ENCODE results near the gene ANAPC10. TPM values are rescaled to one million over a fixed set of nuclear protein-coding genes. Genes with fewer than 3 reads are reported as not detected.

ANAPC10 gene
- total RNA-seq, 1 donor from 2014 or later, result 21.0 TPM

DNA sequence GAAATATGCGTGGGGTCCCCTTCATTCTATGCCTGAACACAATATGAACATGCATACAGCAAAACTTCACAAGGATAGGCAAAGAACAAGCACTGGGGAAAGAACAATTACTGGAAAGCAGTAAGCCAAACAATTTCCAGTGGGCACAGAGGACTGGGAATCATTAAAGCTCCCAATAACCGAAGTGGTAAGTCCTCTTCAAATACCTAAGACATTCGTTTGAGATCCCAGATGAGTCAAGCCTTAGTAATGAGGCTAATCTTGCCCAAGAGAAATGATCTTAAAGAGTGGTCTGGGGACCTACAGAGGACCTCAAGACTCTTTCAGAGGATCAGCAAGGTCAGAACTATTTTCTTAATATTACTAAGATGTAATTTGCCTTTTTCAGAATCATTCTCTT is 28.6 kb downstream of the ANAPC10 start:
- H3K36me3 Mint-ChIP-seq, result peaks cover 14% of the 10 kb centered on the region
- no peaks in the 10 kb centered on the region for H3K27me3 Mint-ChIP-seq
- TF ChIP-seq, protein P1, sequence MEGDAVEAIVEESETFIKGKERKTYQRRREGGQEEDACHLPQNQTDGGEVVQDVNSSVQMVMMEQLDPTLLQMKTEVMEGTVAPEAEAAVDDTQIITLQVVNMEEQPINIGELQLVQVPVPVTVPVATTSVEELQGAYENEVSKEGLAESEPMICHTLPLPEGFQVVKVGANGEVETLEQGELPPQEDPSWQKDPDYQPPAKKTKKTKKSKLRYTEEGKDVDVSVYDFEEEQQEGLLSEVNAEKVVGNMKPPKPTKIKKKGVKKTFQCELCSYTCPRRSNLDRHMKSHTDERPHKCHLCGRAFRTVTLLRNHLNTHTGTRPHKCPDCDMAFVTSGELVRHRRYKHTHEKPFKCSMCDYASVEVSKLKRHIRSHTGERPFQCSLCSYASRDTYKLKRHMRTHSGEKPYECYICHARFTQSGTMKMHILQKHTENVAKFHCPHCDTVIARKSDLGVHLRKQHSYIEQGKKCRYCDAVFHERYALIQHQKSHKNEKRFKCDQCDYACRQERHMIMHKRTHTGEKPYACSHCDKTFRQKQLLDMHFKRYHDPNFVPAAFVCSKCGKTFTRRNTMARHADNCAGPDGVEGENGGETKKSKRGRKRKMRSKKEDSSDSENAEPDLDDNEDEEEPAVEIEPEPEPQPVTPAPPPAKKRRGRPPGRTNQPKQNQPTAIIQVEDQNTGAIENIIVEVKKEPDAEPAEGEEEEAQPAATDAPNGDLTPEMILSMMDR (conservative IDR thresholded peaks at IDR 0.05), result no peak
- H3K9me3 Mint-ChIP-seq, result no peaks in the 10 kb centered on the region
- no peak overlapping the region for H3K27ac Mint-ChIP-seq
- no peak for DNase-seq (ENCODE audit: extremely low spot score, unreplicated experiment)
- no peak overlapping the region for H3K4me3 Mint-ChIP-seq
- H3K4me1 Mint-ChIP-seq (ENCODE audit: unreplicated experiment), result peaks cover 10% of the 10 kb centered on the region

DNA sequence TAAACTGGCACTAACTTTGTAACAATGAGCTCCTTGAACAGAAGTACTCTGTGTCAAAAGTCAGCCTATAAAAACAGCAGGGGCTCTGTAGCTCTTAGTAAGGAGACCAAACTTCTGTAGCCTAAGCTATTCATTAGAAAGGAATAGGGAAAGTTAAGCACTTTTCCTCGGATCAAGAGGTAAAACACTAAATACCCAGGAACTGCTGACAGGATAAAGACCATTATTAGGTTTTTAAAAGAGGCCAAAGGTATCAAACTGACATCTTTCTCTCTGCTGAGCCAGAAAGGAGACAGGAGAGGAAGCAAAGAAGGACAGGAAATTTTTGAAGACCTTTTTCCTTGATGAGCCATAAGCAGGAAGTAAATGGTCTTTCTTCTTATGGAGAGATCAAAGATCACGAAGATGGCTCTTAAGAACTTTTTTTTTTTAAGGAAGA is 31.9 kb downstream of the ANAPC10 start:
- TF ChIP-seq, protein P1 (conservative IDR thresholded peaks at IDR 0.05), result no peak
- Mint-ChIP-seq H3K27ac (no peak overlapping the region), H3K27me3 (no peaks in the 10 kb centered on the region), H3K9me3 (no peaks in the 10 kb centered on the region), H3K36me3 (peaks cover 29% of the 10 kb centered on the region), H3K4me3 (peak overlapping the region; percentile 29), H3K4me1 (ENCODE audit: unreplicated experiment) (peaks cover 15% of the 10 kb centered on the region)
- DNase-seq (ENCODE audit: extremely low spot score, unreplicated experiment), result no peak

DNA sequence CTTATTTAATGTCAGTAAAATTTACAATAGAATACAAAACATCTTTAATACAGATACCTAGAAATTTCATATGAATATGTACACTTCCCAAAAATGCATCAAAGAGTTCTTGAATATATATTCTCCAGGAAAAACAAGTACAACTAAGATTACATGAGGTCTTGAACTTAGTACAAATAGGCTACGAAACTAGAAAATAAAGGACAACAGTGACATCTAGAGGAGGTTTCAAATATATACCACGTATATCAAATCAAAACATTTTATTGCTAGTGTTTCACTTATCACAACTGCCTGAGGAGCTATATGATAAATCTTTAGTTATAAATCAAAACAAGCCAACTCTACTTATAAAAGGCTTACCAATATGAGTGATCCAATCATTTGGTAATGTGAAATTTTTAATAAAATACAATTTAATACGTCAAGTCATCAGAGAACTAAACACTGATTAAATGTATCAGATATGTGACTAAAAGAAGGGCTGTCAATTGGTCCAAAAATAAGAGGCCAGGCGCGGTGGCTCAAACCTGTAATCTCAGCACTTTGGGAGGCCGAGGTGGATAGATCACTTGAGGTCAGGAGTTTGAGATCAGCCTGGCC is 36.6 kb downstream of the ANAPC10 start:
- TF ChIP-seq, protein P1 (conservative IDR thresholded peaks at IDR 0.05), result peak; percentile 82
- Mint-ChIP-seq H3K4me3 (no peak overlapping the region), H3K27ac (no peak overlapping the region), H3K9me3 (no peaks in the 10 kb centered on the region), H3K4me1 (ENCODE audit: unreplicated experiment) (peaks cover 13% of the 10 kb centered on the region), H3K36me3 (peaks cover 20% of the 10 kb centered on the region), H3K27me3 (no peaks in the 10 kb centered on the region)
- no peak for DNase-seq (ENCODE audit: extremely low spot score, unreplicated experiment)

GRCh38 chr4:145058256-145058655 is 39.7 kb downstream of the ANAPC10 start:
- TF ChIP-seq, protein P1 (conservative IDR thresholded peaks at IDR 0.05), result no peak
- Mint-ChIP-seq H3K27me3 (no peaks in the 10 kb centered on the region), H3K9me3 (no peaks in the 10 kb centered on the region), H3K4me3 (no peak overlapping the region), H3K4me1 (ENCODE audit: unreplicated experiment) (peaks cover 6% of the 10 kb centered on the region), H3K27ac (no peak overlapping the region), H3K36me3 (peaks cover 21% of the 10 kb centered on the region)
- no peak for DNase-seq (ENCODE audit: extremely low spot score, unreplicated experiment)

GRCh38 chr4:145056325-145057130 is 41.5 kb downstream of the ANAPC10 start:
- Mint-ChIP-seq H3K9me3 (no peaks in the 10 kb centered on the region), H3K27ac (no peak overlapping the region), H3K4me3 (no peak overlapping the region), H3K36me3 (peaks cover 14% of the 10 kb centered on the region), H3K27me3 (no peaks in the 10 kb centered on the region), H3K4me1 (ENCODE audit: unreplicated experiment) (peaks cover 5% of the 10 kb centered on the region)
- TF ChIP-seq, protein P1 (conservative IDR thresholded peaks at IDR 0.05), result no peak
- DNase-seq (ENCODE audit: extremely low spot score, unreplicated experiment), result no peak
